ENCODE measurements around the gene NDUFB3. TPM values are rescaled to one million over a fixed set of nuclear protein-coding genes. Genes with fewer than 3 reads are reported as not detected.

NDUFB3 gene
- total and polyA plus RNA-seq, 8 donors, result 14.8 to 42.5 (median 26.6) TPM

- no peak overlapping the region for H3K4me3 ChIP-seq
These were observed 55.3 kb downstream of the NDUFB3 start for GRCh38 chr2:201127152-201127511.

GRCh38 chr2:201127570-201127969, 55.8 kb downstream of the NDUFB3 start:
- H3K4me3 ChIP-seq, result no peak overlapping the region

More at GRCh38 chr2:201127152-201127511, 55.3 kb downstream of the NDUFB3 start:
- 65 to 74% methylated on average over 2 of the region's 2 CpGs for WGBS, 2 donors
- no peak for ATAC-seq
- no peaks in the 10 kb centered on the region for H3K27me3 ChIP-seq
- H3K36me3 ChIP-seq, result no peaks in the 10 kb centered on the region
- FAIRE-seq, result no peak
- no peak for TF ChIP-seq CTCF (IDR thresholded peaks at IDR 0.05)
- H3K9me3 ChIP-seq, result no peaks in the 10 kb centered on the region
- H3K4me1 ChIP-seq, result peaks cover 31 to 74% (median 71%) of the 10 kb centered on the region in 3 donors
- intact Hi-C loops (cut with DNase I), result no loop called here
- DNase-seq, result no peak
- peak overlapping the region in 3 of 4 donors; percentile 40 to 78 (median 74) for H3K27ac ChIP-seq

GRCh38 chr2:201128033-201128432, 56.2 kb downstream of the NDUFB3 start:
- no peak for ATAC-seq

More at GRCh38 chr2:201127570-201127969, 55.8 kb downstream of the NDUFB3 start:
- Histone ChIP-seq H3K27ac (peak overlapping the region in 3 of 4 donors; percentile 40 to 78 (median 74)), H3K4me1 (peaks cover 31 to 70% (median 66%) of the 10 kb centered on the region in 3 donors), H3K36me3 (no peaks in the 10 kb centered on the region), H3K27me3 (no peaks in the 10 kb centered on the region), H3K9me3 (no peaks in the 10 kb centered on the region)
- DNase-seq (no peak), ATAC-seq (peak in 3 of 4 donors; percentile 3 to 42 (median 9)), FAIRE-seq (no peak)
- 33 to 35% methylated on average over 5 of the region's 5 CpGs for WGBS, 2 donors
- intact Hi-C loops (cut with DNase I), result no loop called here
- no peak for TF ChIP-seq CTCF (IDR thresholded peaks at IDR 0.05)

GRCh38 chr2:201128933-201129505, 57.2 kb downstream of the NDUFB3 start:
- Histone ChIP-seq H3K9me3 (no peaks in the 10 kb centered on the region), H3K27ac (peak overlapping the region in 2 of 4 donors; percentile 74 to 78), H3K4me1 (peaks cover 31 to 61% (median 54%) of the 10 kb centered on the region in 3 donors), H3K27me3 (no peaks in the 10 kb centered on the region), H3K36me3 (no peaks in the 10 kb centered on the region), H3K4me3 (no peak overlapping the region)
- DNase-seq (peak in 2 of 6 donors; percentile 31 to 64), FAIRE-seq (no peak), ATAC-seq (peak; percentile 59 to 71 (median 70))
- WGBS, 2 donors, result 16 to 23% methylated on average over 4 of the region's 4 CpGs
- intact Hi-C loops (cut with DNase I), result no loop called here
- no peak for TF ChIP-seq CTCF (IDR thresholded peaks at IDR 0.05)

More at GRCh38 chr2:201128033-201128432, 56.2 kb downstream of the NDUFB3 start:
- DNase-seq (no peak), FAIRE-seq (no peak)
- Histone ChIP-seq H3K27ac (peak overlapping the region in 2 of 4 donors; percentile 74 to 78), H3K4me1 (peaks cover 31 to 65% (median 62%) of the 10 kb centered on the region in 3 donors), H3K27me3 (no peaks in the 10 kb centered on the region), H3K36me3 (no peaks in the 10 kb centered on the region), H3K4me3 (no peak overlapping the region), H3K9me3 (no peaks in the 10 kb centered on the region)
- intact Hi-C loops (cut with DNase I), result no loop called here
- WGBS, 2 donors, result 10 to 13% methylated on average over 1 of the region's 1 CpG
- no peak for TF ChIP-seq CTCF (IDR thresholded peaks at IDR 0.05)

Data from pancreas (tissue), 10 donors.